SKM-1 treated with dmso at 0.1 percent for 144 hours (cell line): ENCODE results near the gene SPATA9.
"Not testable (repeated sequence)": the region's sequence is repeated elsewhere in the genome, so short reads cannot be mapped to it uniquely, and the experiment has no call there.

Experiments used
- DNase-seq: peaks from one replicate; lab custom pipeline; 2025; ENCODE audit not compliant: unreplicated experiment; lab: John Stamatoyannopoulos, UW

SPATA9 gene

GRCh38 chr5:95717439-95717838 lies 34.6 kb upstream of the SPATA9 start:
- DNase-seq = no peak

- DNase-seq = no peak
Measured at GRCh38 chr5:95715799-95716461, 33.1 kb upstream of the SPATA9 start.

- peak; percentile 65 for DNase-seq
Measured at GRCh38 chr5:95713960-95714710, 31.3 kb upstream of the SPATA9 start.

GRCh38 chr5:95713246-95713645 lies 30.5 kb upstream of the SPATA9 start:
- DNase-seq = not testable (repeated sequence)

GRCh38 chr5:95712347-95712958 lies 29.7 kb upstream of the SPATA9 start:
- no peak for DNase-seq

- DNase-seq = no peak
Measured at GRCh38 chr5:95711501-95712346, 28.9 kb upstream of the SPATA9 start.

- DNase-seq = not testable (repeated sequence)
Measured at GRCh38 chr5:95710651-95711500, 28.1 kb upstream of the SPATA9 start.

GRCh38 chr5:95709967-95710650 lies 27.3 kb upstream of the SPATA9 start:
- no peak for DNase-seq

- DNase-seq = no peak
Measured at GRCh38 chr5:95708876-95709275, 26.1 kb upstream of the SPATA9 start.

GRCh38 chr5:95707534-95708188 lies 24.9 kb upstream of the SPATA9 start:
- not testable (repeated sequence) for DNase-seq

- DNase-seq = no peak
Measured at GRCh38 chr5:95707055-95707454, 24.3 kb upstream of the SPATA9 start.

- DNase-seq = not testable (repeated sequence)
Measured at GRCh38 chr5:95706196-95706595, 23.4 kb upstream of the SPATA9 start.

- DNase-seq = no peak
Measured at GRCh38 chr5:95704150-95704549, 21.4 kb upstream of the SPATA9 start.

- no peak for DNase-seq
Measured at GRCh38 chr5:95701074-95701473, 18.3 kb upstream of the SPATA9 start.

- DNase-seq = no peak
Measured at GRCh38 chr5:95699337-95699736, 16.5 kb upstream of the SPATA9 start.

GRCh38 chr5:95697781-95698681 lies 15.2 kb upstream of the SPATA9 start:
- no peak for DNase-seq

- DNase-seq = no peak
Measured at GRCh38 chr5:95690333-95690732, 7.5 kb upstream of the SPATA9 start.

GRCh38 chr5:95689680-95690079 lies 6.9 kb upstream of the SPATA9 start:
- no peak for DNase-seq
